Parathyroid adenoma (tissue), 2 donors: Measurements from ENCODE around the gene GPR4.
"Not testable (repeated sequence)": the region's sequence is repeated elsewhere in the genome, so short reads cannot be mapped to it uniquely, and the experiment has no call there.

Source experiments
- H2AFZ ChIP-seq: fragments of 300-600 bp; sonication (generic); one replicate; pipeline ENCODE4 v1.7.0; 2017; ENCODE audit warnings: antibody characterized with exemption, mild to moderate bottlenecking
- H3K27ac ChIP-seq: fragments of 300-600 bp; sonication (generic); one replicate; pipeline ENCODE4 v1.7.0; 2017
- H3K27me3 ChIP-seq: fragments of 300-600 bp; sonication (generic); one replicate; pipeline ENCODE4 v1.7.0; 2017; ENCODE audit warnings: low read length; ENCODE audit not compliant: control insufficient read depth, insufficient read depth
- H3K36me3 ChIP-seq: fragments of 300-600 bp; sonication (generic); one replicate; pipeline ENCODE4 v1.7.0; 2017; ENCODE audit warnings: low read length; ENCODE audit not compliant: control insufficient read depth, insufficient read depth
- H3K4me1 ChIP-seq: fragments of 300-600 bp; sonication (generic); one replicate; pipeline ENCODE4 v1.7.0; 2017; ENCODE audit warnings: control low read depth
- H3K4me2 ChIP-seq: fragments of 300-600 bp; sonication (generic); one replicate; pipeline ENCODE4 v1.7.0; 2017; ENCODE audit warnings: low read length
- H3K4me3 ChIP-seq: fragments of 300-600 bp; sonication (generic); one replicate; pipeline ENCODE4 v1.7.0; 2017; ENCODE audit warnings: low read depth, low read length
- H3K79me2 ChIP-seq: fragments of 300-600 bp; sonication (generic); one replicate; pipeline ENCODE4 v1.7.0; 2017; ENCODE audit warnings: control low read depth
- H3K9ac ChIP-seq: fragments of 300-600 bp; sonication (generic); one replicate; pipeline ENCODE4 v1.7.0; 2017; ENCODE audit warnings: mild to moderate bottlenecking
- H3K9me3 ChIP-seq: fragments of 300-600 bp; sonication (generic); one replicate; pipeline ENCODE4 v1.7.0; 2017; ENCODE audit warnings: low read length; ENCODE audit not compliant: control insufficient read depth
- CTCF ChIP-seq: fragments of 300-600 bp; sonication (generic); IDR thresholded peaks from one replicate; pipeline ENCODE4 v1.7.0; 2017; ENCODE audit warnings: antibody characterized with exemption, mild to moderate bottlenecking
- donor health status: primary hyperparathyroidism.

GPR4 gene

GRCh38 chr19:45615795-45616703 lies 14.0 kb upstream of the GPR4 start:
- Histone ChIP-seq H3K27me3 (no peaks in the 10 kb centered on the region), H3K4me3 (no peak overlapping the region), H3K9ac (no peak overlapping the region), H3K36me3 (no peaks in the 10 kb centered on the region), H3K79me2 (no peaks in the 10 kb centered on the region), H3K27ac (no peak overlapping the region), H3K4me1 (no peaks in the 10 kb centered on the region), H3K9me3 (no peaks in the 10 kb centered on the region), H2AFZ (no peak overlapping the region), H3K4me2 (no peak overlapping the region)
- no peak for TF ChIP-seq CTCF

- H3K9ac ChIP-seq, H3K9me3 ChIP-seq, H3K4me2 ChIP-seq, H3K79me2 ChIP-seq, H3K27ac ChIP-seq, H3K4me1 ChIP-seq, H2AFZ ChIP-seq, H3K4me3 ChIP-seq, H3K36me3 ChIP-seq, H3K27me3 ChIP-seq: not testable (repeated sequence)
Measured at GRCh38 chr19:45615056-45615455, 13.0 kb upstream of the GPR4 start.

- no peak overlapping the region for H3K9ac ChIP-seq
- H3K27me3 ChIP-seq: no peaks in the 10 kb centered on the region
- no peak overlapping the region for H3K4me3 ChIP-seq
- H2AFZ ChIP-seq: no peak overlapping the region
- no peak overlapping the region for H3K4me2 ChIP-seq
- no peaks in the 10 kb centered on the region for H3K36me3 ChIP-seq
- no peaks in the 10 kb centered on the region for H3K9me3 ChIP-seq
- peak overlapping the region; percentile 15 for H3K27ac ChIP-seq
- H3K4me1 ChIP-seq: no peaks in the 10 kb centered on the region
- no peaks in the 10 kb centered on the region for H3K79me2 ChIP-seq
- no peak for TF ChIP-seq CTCF
Measured at GRCh38 chr19:45613926-45614725, 12.1 kb upstream of the GPR4 start.

GRCh38 chr19:45608948-45609347 lies 6.9 kb upstream of the GPR4 start:
- Histone ChIP-seq H3K9ac (no peak overlapping the region), H3K4me2 (no peak overlapping the region), H3K27ac (no peak overlapping the region), H3K79me2 (no peaks in the 10 kb centered on the region), H3K27me3 (no peaks in the 10 kb centered on the region), H3K36me3 (no peaks in the 10 kb centered on the region), H3K9me3 (no peaks in the 10 kb centered on the region), H2AFZ (no peak overlapping the region), H3K4me1 (peaks cover 5% of the 10 kb centered on the region), H3K4me3 (no peak overlapping the region)
- no peak for TF ChIP-seq CTCF
